HepG2 (cell line): ENCODE data around the gene CCDC93. TPM values are rescaled to one million over a fixed set of nuclear protein-coding genes. Genes with fewer than 3 reads are reported as not detected.
A peak's percentile ranks its signal among the peaks of the same experiment; 100 is the strongest.

ENCODE experiments used
- ELF3 ChIP-seq: IDR thresholded peaks from 2 replicates; pipeline ENCODE4 v1.6.1; 2016; ENCODE audit warnings: missing genetic modification reagents, missing compliant biosample characterization
- FOXA3 ChIP-seq: IDR thresholded peaks from 2 replicates; pipeline ENCODE4 v1.6.1; 2016; ENCODE audit warnings: missing genetic modification reagents, missing compliant biosample characterization
- MEF2D ChIP-seq: sonication (generic); formaldehyde crosslinking; IDR thresholded peaks from 2 replicates; pipeline ENCODE4 v1.5.1; 2020; ENCODE audit warnings: mild to moderate bottlenecking, missing genetic modification reagents
- NFKBIZ ChIP-seq: IDR thresholded peaks from 2 replicates; pipeline ENCODE4 v1.6.1; 2018; ENCODE audit warnings: missing genetic modification reagents, missing compliant biosample characterization
- PPARG ChIP-seq: conservative IDR thresholded peaks from 2 replicates; pipeline ENCODE4 v1.6.1; 2016; ENCODE audit warnings: missing biosample characterization, missing genetic modification reagents
- RAD51 ChIP-seq: fragments of 450-650 bp; IDR thresholded peaks from 2 replicates; pipeline ENCODE4 v1.6.1; 2016; ENCODE audit warnings: borderline replicate concordance
- SCMH1 ChIP-seq: sonication (generic); formaldehyde crosslinking; IDR thresholded peaks from 2 replicates; pipeline ENCODE4 v1.9.0; 2021; ENCODE audit warnings: missing genetic modification reagents, mild to moderate bottlenecking, borderline replicate concordance
- SOX13 ChIP-seq, 3 experiments: fragments of 450-650 bp in 1 of 3; sonication (generic) in 1 of 3; formaldehyde crosslinking in 1 of 3; IDR thresholded peaks in 2 of 3; conservative IDR thresholded peaks in 1 of 3; 2 replicates each; pipeline versions ENCODE4 v1.5.0 to v1.6.1; 2016 to 2020; ENCODE audit warnings: antibody characterized with exemption in 1 of 3, mild to moderate bottlenecking in 1 of 3, missing compliant biosample characterization in 1 of 3, missing genetic modification reagents in 1 of 3, moderate library complexity in 1 of 3
- SRSF9 ChIP-seq: fragments of 200-400 bp; formaldehyde crosslinking; IDR thresholded peaks from 2 replicates; pipeline ENCODE4 v1.6.1; 2018; ENCODE audit warnings: borderline replicate concordance, mild to moderate bottlenecking, low read depth, low read length; ENCODE audit not compliant: insufficient read depth, poor library complexity, severe bottlenecking
- STAG1 ChIP-seq: sonication (generic); formaldehyde crosslinking; IDR thresholded peaks from 2 replicates; pipeline ENCODE4 v1.4.0; 2020; ENCODE audit warnings: missing genetic modification reagents
- TBP ChIP-seq: sonication (generic); formaldehyde crosslinking; IDR thresholded peaks from 2 replicates; pipeline ENCODE4 v1.5.0; 2020; ENCODE audit warnings: missing genetic modification reagents
- ZNF430 ChIP-seq: sonication (generic); formaldehyde crosslinking; IDR thresholded peaks from 2 replicates; pipeline ENCODE4 v1.9.0; 2021; ENCODE audit warnings: mild to moderate bottlenecking, missing genetic modification reagents
- ZNF556 ChIP-seq: sonication (generic); formaldehyde crosslinking; IDR thresholded peaks from 2 replicates; pipeline ENCODE4 v1.4.0; 2020; ENCODE audit warnings: mild to moderate bottlenecking, missing genetic modification reagents, borderline replicate concordance
- ZNF589 ChIP-seq: sonication (generic); formaldehyde crosslinking; conservative IDR thresholded peaks from 2 replicates; pipeline ENCODE4 v1.8.0; 2022; ENCODE audit warnings: mild to moderate bottlenecking, moderate library complexity, missing genetic modification reagents
- ZNF619 ChIP-seq: sonication (generic); formaldehyde crosslinking; IDR thresholded peaks from 2 replicates; pipeline ENCODE4 v1.4.0; 2020; ENCODE audit warnings: mild to moderate bottlenecking, missing genetic modification reagents
- ZNF710 ChIP-seq: sonication (generic); formaldehyde crosslinking; IDR thresholded peaks from 2 replicates; pipeline ENCODE4 v1.5.0; 2020; ENCODE audit warnings: mild to moderate bottlenecking, missing genetic modification reagents, borderline replicate concordance
- polyA plus RNA-seq, 8 experiments: library from polyadenylated mRNA; depleted of rRNA in 3 of 8; stranded (reverse) in 7 of 8; unstranded in 1 of 8; fragments of >200 nt; fragmentation: Illumina TruSeq in 4 of 8; extraction: Trizol in 4 of 8; gene quantifications; 2 replicates each; pipeline versions ENCODE4 v1.2.1 to v1.2.3, GENCODE V29; 2011 to 2016; ENCODE audit warnings: low read depth in 4 of 8, missing spikeins in 1 of 8, mixed read lengths in 1 of 8; ENCODE audit not compliant: insufficient read depth in 1 of 8
- total RNA-seq, 5 experiments: library from RNA; depleted of rRNA; stranded (reverse); fragments of >200 nt; fragmentation: Illumina TruSeq; extraction: Trizol; gene quantifications; 2 replicates each; pipeline ENCODE4 v1.2.3, GENCODE V29; 2016; ENCODE audit warnings: low read depth in 1 of 5
- TF ChIP-seq, protein P1 (sequence below): IDR thresholded peaks from 2 replicates; pipeline ENCODE4 v1.6.1; 2016; ENCODE audit warnings: low read depth
- TF ChIP-seq, protein P2 (sequence below), 2 experiments: sonication (generic) in 1 of 2; formaldehyde crosslinking in 1 of 2; IDR thresholded peaks; 2 replicates each; pipeline versions ENCODE4 v1.5.1 to v1.6.1; 2011 to 2020; ENCODE audit warnings: borderline replicate concordance in 1 of 2, low read depth in 1 of 2, low read length in 1 of 2, mild to moderate bottlenecking in 1 of 2, missing genetic modification reagents in 1 of 2, moderate library complexity in 1 of 2
- TF ChIP-seq, protein P3 (sequence below): IDR thresholded peaks from 2 replicates; pipeline ENCODE4 v1.6.1; 2016
- TF ChIP-seq, protein P4 (sequence below): sonication (generic); formaldehyde crosslinking; IDR thresholded peaks from 2 replicates; pipeline ENCODE4 v1.4.0; 2020; ENCODE audit warnings: missing genetic modification reagents

CCDC93 gene
- total and polyA plus RNA-seq, 2 of the 13 experiments (the other 11 are each of a cell fraction or from before 2014, with no cell fraction given), result 37.2 to 53.2 TPM

DNA sequence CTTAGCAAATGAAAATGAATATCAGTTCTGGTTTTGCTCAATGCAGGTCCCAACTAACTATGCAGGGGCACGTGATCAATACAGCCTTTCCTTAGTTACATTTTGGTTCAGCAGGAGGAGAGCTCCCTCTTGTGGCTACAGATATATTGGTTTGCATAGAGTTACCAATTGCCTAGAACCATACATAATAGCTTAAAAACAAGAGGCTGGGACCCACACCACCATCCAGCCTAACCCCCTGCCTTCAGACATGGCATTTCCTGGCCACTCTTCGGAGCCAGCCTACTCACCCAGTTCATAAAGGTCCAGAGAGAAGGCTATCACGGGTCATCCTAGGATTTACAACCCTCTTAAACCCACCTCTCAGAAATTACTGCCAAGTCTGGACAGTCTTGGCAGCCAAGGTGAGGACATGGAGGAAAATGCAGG is 10.5 kb downstream of the CCDC93 start (continued):
- TF ChIP-seq SOX13 (IDR thresholded peaks at IDR 0.05) (no peak), SOX13 (CRISPR knock-in tag; conservative IDR thresholded peaks at IDR 0.05 in 1 of 2, IDR thresholded peaks at IDR 0.05 in 1 of 2) (no peak), SRSF9 (no peak), ZNF556 (CRISPR knock-in tag) (no peak), NFKBIZ (CRISPR knock-in tag) (no peak), STAG1 (CRISPR knock-in tag) (peak; percentile 86), ZNF619 (CRISPR knock-in tag) (no peak), TBP (CRISPR knock-in tag) (no peak), ZNF430 (CRISPR knock-in tag) (no peak), ELF3 (CRISPR knock-in tag) (0 out of 2 replicates have a peak, but pooled peaks have one; percentile 29), ZNF589 (CRISPR knock-in tag) (no peak), FOXA3 (peak; percentile 48), RAD51 (peak; percentile 59; the same call in 1 of the 2 replicates), PPARG (CRISPR knock-in tag) (0 out of 2 replicates have a peak, but pooled peaks have one; percentile 20), MEF2D (CRISPR knock-in tag) (0 out of 2 replicates have a peak, but pooled peaks have one; percentile 19), ZNF710 (CRISPR knock-in tag) (no peak), SCMH1 (no peak)
- TF ChIP-seq, protein P1, sequence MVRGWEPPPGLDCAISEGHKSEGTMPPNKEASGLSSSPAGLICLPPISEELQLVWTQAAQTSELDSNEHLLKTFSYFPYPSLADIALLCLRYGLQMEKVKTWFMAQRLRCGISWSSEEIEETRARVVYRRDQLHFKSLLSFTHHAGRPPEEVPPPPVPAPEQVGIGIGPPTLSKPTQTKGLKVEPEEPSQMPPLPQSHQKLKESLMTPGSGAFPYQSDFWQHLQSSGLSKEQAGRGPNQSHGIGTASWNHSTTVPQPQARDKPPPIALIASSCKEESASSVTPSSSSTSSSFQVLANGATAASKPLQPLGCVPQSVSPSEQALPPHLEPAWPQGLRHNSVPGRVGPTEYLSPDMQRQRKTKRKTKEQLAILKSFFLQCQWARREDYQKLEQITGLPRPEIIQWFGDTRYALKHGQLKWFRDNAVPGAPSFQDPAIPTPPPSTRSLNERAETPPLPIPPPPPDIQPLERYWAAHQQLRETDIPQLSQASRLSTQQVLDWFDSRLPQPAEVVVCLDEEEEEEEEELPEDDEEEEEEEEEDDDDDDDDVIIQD (CRISPR knock-in tag), result peak; percentile 34; the same call in 1 of the 2 replicates
- TF ChIP-seq, protein P2, sequence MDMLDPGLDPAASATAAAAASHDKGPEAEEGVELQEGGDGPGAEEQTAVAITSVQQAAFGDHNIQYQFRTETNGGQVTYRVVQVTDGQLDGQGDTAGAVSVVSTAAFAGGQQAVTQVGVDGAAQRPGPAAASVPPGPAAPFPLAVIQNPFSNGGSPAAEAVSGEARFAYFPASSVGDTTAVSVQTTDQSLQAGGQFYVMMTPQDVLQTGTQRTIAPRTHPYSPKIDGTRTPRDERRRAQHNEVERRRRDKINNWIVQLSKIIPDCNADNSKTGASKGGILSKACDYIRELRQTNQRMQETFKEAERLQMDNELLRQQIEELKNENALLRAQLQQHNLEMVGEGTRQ (IDR thresholded peaks at IDR 0.05; ENCODE audit: low read depth, low read length), result peak; percentile 93
- TF ChIP-seq, protein P2 (CRISPR knock-in tag; IDR thresholded peaks at IDR 0.05; ENCODE audit: borderline replicate concordance), result peak; percentile 95; the same call in 1 of the 2 replicates
- TF ChIP-seq, protein P3, sequence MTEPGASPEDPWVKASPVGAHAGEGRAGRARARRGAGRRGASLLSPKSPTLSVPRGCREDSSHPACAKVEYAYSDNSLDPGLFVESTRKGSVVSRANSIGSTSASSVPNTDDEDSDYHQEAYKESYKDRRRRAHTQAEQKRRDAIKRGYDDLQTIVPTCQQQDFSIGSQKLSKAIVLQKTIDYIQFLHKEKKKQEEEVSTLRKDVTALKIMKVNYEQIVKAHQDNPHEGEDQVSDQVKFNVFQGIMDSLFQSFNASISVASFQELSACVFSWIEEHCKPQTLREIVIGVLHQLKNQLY, result 0 out of 2 replicates have a peak, but pooled peaks have one; percentile 17
- TF ChIP-seq, protein P4, sequence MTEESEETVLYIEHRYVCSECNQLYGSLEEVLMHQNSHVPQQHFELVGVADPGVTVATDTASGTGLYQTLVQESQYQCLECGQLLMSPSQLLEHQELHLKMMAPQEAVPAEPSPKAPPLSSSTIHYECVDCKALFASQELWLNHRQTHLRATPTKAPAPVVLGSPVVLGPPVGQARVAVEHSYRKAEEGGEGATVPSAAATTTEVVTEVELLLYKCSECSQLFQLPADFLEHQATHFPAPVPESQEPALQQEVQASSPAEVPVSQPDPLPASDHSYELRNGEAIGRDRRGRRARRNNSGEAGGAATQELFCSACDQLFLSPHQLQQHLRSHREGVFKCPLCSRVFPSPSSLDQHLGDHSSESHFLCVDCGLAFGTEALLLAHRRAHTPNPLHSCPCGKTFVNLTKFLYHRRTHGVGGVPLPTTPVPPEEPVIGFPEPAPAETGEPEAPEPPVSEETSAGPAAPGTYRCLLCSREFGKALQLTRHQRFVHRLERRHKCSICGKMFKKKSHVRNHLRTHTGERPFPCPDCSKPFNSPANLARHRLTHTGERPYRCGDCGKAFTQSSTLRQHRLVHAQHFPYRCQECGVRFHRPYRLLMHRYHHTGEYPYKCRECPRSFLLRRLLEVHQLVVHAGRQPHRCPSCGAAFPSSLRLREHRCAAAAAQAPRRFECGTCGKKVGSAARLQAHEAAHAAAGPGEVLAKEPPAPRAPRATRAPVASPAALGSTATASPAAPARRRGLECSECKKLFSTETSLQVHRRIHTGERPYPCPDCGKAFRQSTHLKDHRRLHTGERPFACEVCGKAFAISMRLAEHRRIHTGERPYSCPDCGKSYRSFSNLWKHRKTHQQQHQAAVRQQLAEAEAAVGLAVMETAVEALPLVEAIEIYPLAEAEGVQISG (CRISPR knock-in tag), result peak; percentile 58; the same call in 1 of the 2 replicates
